ENCODE data around the gene ZNRF2.
A peak's percentile ranks its signal among the peaks of the same experiment; 100 is the strongest.
"Not testable (repeated sequence)": the region's sequence is repeated elsewhere in the genome, so short reads cannot be mapped to it uniquely, and the experiment has no call there.

ZNRF2 gene

DNA sequence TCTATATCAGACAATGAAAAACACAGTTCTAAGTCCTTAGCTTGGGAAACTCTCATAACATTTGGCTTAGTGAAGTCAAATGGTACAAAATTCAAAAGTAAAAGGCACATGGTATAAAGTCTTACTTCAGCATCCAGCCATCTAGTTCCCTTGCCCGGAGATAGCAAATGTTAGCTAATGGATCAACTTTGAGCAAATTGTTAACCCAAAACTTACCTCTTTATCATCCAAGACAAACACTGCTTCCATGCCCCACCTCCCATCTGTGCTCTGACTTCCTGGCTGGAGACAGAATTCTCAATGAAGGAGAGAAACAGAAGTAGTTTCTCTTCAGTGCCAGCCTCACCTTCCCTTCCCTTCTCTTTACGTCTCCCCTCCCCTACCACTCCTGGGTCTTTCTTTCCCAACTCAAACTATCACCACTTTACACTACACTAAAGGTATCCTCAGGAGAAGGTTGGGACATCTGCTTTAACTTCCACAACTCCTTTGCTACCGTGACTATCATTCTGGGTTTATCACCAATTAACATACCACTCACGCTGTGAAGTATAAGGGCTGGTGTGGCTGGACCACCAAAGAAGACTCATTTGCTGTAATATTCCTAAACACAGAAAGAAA lies 21.2 kb upstream of the ZNRF2 start:
- no peak for DNase-seq (ENCODE audit: low spot score)

GRCh38 chr7:30264052-30264451 lies 20.3 kb upstream of the ZNRF2 start:
- no peak for DNase-seq (ENCODE audit: low spot score)

DNA sequence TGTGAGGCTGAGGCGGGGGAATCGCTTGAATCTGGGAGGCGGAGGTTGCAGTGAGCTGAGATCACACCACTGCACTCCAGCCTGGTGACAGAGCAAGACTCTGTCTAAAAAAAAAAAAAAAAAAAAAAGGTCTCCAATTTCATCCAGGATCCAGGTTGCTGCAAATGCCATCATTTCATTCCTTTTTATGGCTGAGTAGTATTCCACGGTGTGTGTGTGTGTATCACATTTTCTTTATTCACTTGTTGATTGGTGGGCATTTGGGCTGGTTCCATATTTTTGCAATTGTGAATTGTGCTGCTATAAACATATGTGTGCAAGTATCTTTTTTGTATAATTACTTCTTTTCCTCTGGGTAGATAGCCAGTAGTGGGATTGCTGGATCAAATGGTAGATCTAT lies 19.2 kb upstream of the ZNRF2 start:
- DNase-seq (ENCODE audit: low spot score): not testable (repeated sequence)

GRCh38 chr7:30266686-30267085 lies 17.7 kb upstream of the ZNRF2 start:
- no peak for DNase-seq (ENCODE audit: low spot score)

DNA sequence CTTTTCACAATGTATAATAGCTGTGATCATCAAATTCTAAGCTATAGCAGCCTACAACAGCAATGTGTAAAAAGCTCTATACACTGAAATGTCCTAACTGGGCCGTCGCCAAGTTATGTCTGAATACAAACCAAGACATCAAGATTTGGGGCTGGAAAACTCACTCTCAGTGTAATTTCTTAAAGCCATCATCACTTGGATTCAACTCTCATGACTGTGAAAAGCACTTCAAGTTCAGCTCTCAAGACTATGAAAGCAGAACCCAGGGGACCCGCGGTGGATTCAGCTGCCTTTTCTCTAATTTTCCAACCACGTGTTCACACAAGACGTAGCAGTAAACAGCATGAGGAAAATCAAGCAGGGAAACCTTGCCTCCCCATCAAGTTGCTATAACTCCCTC lies 15.8 kb upstream of the ZNRF2 start:
- DNase-seq (ENCODE audit: low spot score): no peak

DNA sequence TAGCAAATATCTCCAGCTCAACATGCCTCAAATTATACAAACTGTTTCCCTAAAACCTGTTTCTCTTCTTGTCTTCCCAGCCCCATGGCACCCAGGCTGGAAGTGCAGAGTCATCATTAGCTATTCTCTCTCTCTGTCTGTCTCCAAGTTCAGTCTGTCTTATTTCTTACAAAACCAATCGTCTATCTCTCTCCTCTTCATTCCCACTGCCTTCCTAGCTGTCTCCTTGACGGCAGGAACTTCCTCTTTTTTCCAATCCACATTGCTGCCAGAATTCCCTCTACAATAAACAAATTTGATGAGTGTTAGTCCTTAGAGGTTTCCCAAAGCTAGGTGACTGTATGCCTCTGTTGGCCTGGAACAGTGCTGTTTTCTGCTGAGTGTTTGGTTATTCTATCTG lies 14.9 kb upstream of the ZNRF2 start:
- DNase-seq (ENCODE audit: low spot score): no peak

GRCh38 chr7:30270921-30271320 lies 13.5 kb upstream of the ZNRF2 start:
- no peak for DNase-seq (ENCODE audit: low spot score)

DNA sequence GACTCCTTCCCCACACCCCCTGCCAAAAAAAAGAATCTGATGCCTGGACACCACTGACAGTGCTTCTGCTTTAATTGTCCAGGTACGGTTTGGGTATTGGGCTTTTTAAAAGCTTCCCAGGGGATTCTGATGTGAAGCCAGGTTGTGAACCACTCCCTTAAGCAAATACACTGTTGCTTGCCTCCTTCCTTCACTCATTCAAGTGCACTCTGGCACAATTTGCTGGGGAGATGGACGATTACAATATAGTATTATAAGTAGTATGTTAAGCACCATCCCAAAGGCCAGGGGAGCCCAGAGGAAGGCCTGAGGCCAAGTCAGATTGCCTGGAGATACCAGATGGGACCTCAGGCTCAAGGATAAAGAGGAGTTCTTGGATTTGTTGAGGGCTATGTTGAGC lies 12.3 kb upstream of the ZNRF2 start:
- no peak for DNase-seq (ENCODE audit: low spot score)

DNA sequence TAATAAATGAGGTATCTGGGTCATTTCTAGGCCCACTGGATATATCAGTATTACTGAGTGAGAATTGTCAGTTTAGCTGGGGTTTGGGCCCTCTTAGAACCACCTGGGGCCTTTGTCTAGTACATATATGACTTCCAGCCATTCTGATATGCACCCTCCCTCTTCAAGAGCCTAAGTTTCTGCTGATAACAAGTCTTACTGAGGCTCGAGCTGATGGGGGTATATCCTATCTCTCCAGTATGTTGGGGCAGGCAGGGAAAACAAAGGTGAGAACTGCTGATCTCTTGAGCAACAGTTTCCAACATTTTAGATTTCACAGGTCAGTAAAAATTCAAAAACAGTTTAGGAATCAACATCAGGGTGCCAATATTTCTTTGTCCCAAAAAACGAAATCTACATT lies 10.8 kb upstream of the ZNRF2 start:
- DNase-seq (ENCODE audit: low spot score): no peak

DNA sequence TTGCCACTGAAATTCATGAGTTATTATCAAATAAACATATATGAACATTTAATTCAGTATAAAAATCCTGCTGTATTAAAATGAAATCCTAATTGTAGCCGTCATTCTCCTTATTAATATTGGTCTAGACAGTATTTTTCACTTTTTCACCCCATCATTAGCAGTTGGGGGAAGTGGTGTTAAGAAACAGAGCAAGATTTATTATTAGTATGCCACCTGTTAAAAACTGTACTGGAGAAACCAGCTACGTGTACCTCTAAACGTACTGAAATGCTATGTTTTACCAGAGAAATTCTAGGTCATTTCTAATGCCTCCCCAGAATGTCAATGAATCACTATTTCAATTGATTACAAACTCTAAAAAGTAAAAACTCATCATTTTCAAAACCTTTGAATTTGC lies 9.8 kb upstream of the ZNRF2 start:
- no peak for DNase-seq (ENCODE audit: low spot score)

DNA sequence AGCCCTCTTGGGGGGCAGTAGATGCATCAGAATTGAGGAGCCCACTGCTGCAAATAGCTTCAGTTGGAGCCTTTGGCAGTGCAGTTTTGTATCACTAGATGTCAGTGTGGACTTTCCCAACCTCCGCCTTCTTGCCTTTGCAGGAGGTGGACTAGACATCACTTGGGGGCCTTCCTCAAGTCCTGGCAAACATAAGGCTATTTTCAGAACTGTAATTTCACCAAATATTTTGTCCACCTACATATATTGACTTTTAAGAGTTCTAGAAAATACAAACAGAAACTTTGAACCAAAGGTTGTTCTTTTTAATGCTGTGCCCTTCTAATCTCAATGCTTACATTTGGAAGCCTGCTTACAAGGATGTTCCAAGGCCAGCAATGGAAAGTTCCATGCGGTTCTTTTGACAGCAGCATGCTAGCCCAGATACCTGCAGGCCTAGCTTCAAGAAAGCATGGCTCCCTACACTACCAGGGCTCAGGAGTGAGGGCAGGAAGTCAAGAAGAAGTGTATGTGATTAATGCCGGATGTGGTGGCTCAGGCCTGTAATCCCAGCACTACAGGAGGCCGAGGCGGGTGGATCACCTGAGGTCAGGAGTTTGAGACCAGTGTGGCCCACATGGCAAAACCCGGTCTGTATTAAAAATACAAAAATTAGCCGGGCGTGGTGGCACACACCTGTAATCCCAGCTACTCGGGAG lies 8.0 kb upstream of the ZNRF2 start:
- no peak for DNase-seq (ENCODE audit: low spot score)

GRCh38 chr7:30278376-30278775 lies 6.0 kb upstream of the ZNRF2 start:
- DNase-seq (ENCODE audit: low spot score): no peak

DNA sequence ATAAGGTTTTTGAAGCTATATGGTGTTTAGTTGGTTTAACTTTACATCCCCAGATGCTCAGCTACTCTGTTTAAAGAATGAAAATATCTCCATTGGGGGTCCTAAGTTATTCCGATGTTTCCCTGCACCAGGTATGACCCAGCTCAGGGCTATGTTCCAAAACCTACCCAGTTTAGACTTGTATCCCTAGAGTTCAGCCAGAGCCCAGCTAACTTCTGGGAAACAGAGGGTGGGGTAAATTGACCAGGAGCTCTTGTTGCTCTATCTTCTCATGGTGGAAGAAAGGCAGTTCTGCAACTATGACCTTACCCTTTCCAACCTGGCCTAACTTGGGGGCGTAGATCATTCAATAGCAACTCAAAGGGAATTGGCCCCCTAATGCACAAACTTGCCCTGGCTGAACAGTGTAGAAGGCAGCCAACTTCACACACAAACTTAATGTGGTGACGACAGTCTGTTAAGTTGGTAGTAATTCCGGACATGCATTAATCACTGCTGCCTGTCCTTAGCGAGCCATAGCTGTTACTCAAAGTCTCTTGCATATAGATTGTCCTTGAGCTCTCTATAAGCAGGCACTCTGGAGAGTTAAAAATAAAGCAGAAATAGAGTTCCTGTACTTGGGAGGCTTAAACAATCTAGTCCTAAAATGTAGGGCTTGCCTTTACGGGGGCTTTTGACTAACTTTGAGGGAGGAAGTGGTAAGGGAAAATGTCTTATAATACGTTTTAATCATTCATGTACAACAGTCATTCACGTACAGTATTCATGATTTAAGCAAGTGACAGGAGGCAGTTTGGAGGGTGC lies 5.3 kb upstream of the ZNRF2 start:
- no peak for DNase-seq (ENCODE audit: low spot score)

- no peak for DNase-seq (ENCODE audit: low spot score)
These were observed 4.8 kb upstream of the ZNRF2 start for GRCh38 chr7:30279653-30279904.

- no peak for DNase-seq (ENCODE audit: low spot score)
These were observed 3.8 kb upstream of the ZNRF2 start for GRCh38 chr7:30280631-30281030.

GRCh38 chr7:30281263-30281662 lies 3.1 kb upstream of the ZNRF2 start:
- no peak for DNase-seq (ENCODE audit: low spot score)

- no peak for DNase-seq (ENCODE audit: low spot score)
These were observed 2.6 kb upstream of the ZNRF2 start for GRCh38 chr7:30281791-30282190.

- DNase-seq (ENCODE audit: low spot score): no peak
These were observed 1.7 kb upstream of the ZNRF2 start for GRCh38 chr7:30282735-30283134.

DNA sequence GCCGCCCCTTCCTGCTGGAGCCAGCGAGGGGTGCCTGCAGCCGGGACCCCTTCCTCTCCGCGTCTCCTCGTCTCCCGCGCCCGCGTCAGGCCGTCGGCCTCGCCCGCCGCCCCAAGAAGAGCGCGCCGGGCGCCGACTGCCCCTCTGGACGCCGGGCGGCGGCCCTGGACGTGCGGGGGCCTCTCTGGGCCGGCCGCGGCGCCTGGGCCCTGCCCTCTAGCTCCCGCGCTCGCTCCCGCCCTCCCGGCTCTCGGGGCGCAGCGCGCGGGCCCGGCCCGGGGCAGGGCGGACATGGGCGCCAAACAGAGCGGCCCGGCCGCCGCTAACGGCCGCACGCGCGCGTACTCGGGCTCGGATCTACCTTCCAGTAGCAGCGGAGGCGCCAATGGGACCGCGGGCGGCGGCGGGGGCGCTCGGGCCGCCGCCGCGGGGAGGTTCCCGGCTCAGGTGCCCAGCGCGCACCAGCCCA lies 704 bp downstream of the ZNRF2 start:
- peak; percentile 67 for DNase-seq (ENCODE audit: low spot score)

GRCh38 chr7:30285536-30286284 lies 1.3 kb downstream of the ZNRF2 start:
- DNase-seq (ENCODE audit: low spot score): peak; percentile 76

DNA sequence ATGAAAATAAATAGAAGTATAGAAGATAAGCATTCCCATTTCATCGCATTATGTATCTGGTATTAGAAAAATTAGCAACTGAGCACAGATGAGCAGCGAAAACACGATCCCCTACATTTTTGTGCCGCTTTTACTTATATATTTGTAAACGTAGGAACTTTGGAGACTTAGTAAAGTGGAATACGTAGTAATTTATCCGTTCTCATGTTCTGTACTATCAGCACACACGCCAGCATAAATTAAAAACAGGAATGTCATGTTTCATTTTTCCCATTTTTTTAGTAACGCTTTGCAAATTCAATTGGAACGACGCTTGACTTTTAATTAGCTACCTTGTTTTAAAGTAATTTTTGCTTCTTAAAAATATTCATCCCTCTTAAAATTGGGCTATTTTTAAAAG lies 2.4 kb downstream of the ZNRF2 start:
- no peak for DNase-seq (ENCODE audit: low spot score)

DNA sequence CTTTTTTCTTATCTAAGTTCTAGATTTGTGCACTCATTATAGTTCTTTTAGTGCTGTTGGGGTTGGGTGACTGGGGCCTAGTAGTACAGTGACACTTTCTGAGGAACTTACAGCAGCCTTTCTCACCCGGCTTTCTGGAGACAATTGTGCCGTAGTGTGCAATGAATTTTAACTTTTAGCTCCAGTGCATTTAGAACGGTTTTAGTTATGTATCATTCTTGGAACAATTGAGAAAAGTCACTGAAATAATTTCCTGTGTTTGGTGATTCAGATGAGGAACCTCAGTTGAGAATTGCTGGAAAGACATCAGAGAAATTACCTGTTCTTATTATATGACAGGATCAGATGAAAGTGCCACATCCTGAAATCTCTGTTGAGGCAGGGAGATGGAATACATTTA lies 3.2 kb downstream of the ZNRF2 start:
- not testable (repeated sequence) for DNase-seq (ENCODE audit: low spot score)

DNA sequence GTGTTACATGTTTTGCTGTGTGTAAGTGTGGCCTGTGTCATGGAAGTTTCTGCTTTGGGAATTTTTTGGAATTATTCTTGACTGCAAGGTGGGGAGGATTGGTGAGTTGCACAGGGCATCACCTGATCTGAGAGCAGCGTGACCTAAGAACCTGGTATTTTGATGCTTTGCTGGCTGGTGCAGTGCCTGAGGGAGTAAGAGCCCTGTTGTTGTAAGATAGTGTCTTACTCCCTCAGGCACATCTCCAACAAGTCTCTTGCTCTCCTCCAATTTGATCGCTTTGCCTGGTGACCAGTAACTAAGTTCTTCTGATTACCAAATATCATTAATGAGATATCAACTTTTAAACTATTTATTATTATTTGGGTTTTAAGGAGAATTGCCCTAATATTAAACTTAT lies 5.2 kb downstream of the ZNRF2 start:
- DNase-seq (ENCODE audit: low spot score): not testable (repeated sequence)
